Loucy (cell line): Measurements from ENCODE around the gene ANK3.

Experiments
- EZH2phosphoT487 ChIP-seq: fragments of 200-600 bp; IDR thresholded peaks from 2 replicates; pipeline ENCODE4 v1.6.1; 2018; ENCODE audit warnings: antibody characterized with exemption, mild to moderate bottlenecking, moderate library complexity, borderline replicate concordance
- TF ChIP-seq, protein P1 (sequence below): fragments of 200-600 bp; sonication (generic); conservative IDR thresholded peaks from 2 replicates; pipeline ENCODE4 v1.5.1; 2014; ENCODE audit warnings: mild to moderate bottlenecking, antibody characterized with exemption, low read length

DNA sequence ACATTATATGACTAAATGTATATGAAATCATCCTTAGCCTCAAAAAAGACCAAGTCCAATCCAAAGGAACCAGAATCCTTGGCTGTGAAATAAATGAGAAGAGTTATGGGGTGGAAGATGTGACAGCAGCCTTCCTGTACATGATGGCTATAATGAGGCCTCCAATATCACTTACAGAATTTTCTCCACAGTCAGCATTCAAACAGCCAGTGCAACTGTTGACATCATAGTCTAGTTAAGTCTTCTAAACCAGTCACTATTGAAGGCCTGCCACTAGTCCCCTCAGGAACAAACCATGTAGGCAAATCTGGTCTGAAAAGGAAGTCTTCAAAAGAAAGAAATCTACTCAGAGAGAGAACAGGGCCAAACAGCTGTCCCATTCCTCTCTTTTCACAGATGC is 263.8 kb downstream of the ANK3 start:
- TF ChIP-seq, protein P1, sequence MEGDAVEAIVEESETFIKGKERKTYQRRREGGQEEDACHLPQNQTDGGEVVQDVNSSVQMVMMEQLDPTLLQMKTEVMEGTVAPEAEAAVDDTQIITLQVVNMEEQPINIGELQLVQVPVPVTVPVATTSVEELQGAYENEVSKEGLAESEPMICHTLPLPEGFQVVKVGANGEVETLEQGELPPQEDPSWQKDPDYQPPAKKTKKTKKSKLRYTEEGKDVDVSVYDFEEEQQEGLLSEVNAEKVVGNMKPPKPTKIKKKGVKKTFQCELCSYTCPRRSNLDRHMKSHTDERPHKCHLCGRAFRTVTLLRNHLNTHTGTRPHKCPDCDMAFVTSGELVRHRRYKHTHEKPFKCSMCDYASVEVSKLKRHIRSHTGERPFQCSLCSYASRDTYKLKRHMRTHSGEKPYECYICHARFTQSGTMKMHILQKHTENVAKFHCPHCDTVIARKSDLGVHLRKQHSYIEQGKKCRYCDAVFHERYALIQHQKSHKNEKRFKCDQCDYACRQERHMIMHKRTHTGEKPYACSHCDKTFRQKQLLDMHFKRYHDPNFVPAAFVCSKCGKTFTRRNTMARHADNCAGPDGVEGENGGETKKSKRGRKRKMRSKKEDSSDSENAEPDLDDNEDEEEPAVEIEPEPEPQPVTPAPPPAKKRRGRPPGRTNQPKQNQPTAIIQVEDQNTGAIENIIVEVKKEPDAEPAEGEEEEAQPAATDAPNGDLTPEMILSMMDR = no peak
- TF ChIP-seq EZH2phosphoT487 = no peak
